ENCODE results near the gene INSYN1.

GRCh38 chr15:73773428-73773827 is 20.3 kb upstream of the INSYN1 start:
- TF ChIP-seq CTCF (conservative IDR thresholded peaks at IDR 0.05; ENCODE audit: low read depth, low read length) (no peak), EZH2phosphoT487 (IDR thresholded peaks at IDR 0.05; ENCODE audit: borderline replicate concordance, low read length) (no peak), EZH2 (IDR thresholded peaks at IDR 0.05; ENCODE audit: low read length, unreplicated experiment) (no peak)
